Stimulated activated CD8-positive, alpha-beta memory T cell treated with anti-CD3 and anti-CD28 coated beads, Interleukin-4, amount 100 ng/mL, for 48 hours (primary cell): ENCODE data around the gene GGACT.

ENCODE experiments used
- DNase-seq: peaks from one replicate; pipeline ENCODE4 v3.0.0-alpha.2; 2020

The GGACT gene

GRCh38 chr13:100510208-100510957 is 78.2 kb downstream of the GGACT start:
- DNase-seq = no peak

GRCh38 chr13:100508996-100509395 is 79.6 kb downstream of the GGACT start:
- no peak for DNase-seq

- DNase-seq = no peak
Measured at GRCh38 chr13:100508455-100508854, 80.1 kb downstream of the GGACT start.

- DNase-seq = no peak
Measured at GRCh38 chr13:100506600-100507422, 81.8 kb downstream of the GGACT start.

- DNase-seq = peak; percentile 59
Measured at GRCh38 chr13:100506154-100506553, 82.4 kb downstream of the GGACT start.

- DNase-seq = no peak
Measured at GRCh38 chr13:100503622-100504021, 85.0 kb downstream of the GGACT start.

GRCh38 chr13:100502446-100502845 is 86.1 kb downstream of the GGACT start:
- DNase-seq = no peak

GRCh38 chr13:100497389-100497788 is 91.2 kb downstream of the GGACT start:
- DNase-seq = no peak

- no peak for DNase-seq
Measured at GRCh38 chr13:100495455-100495854, 93.1 kb downstream of the GGACT start.

GRCh38 chr13:100493418-100493817 is 95.2 kb downstream of the GGACT start:
- DNase-seq = no peak

- DNase-seq = no peak
Measured at GRCh38 chr13:100491164-100491842, 97.3 kb downstream of the GGACT start.

- DNase-seq = no peak
Measured at GRCh38 chr13:100490692-100491091, 97.9 kb downstream of the GGACT start.

- DNase-seq = no peak
Measured at GRCh38 chr13:100485265-100485664, 103.3 kb downstream of the GGACT start.

GRCh38 chr13:100484702-100485101 is 103.9 kb downstream of the GGACT start:
- DNase-seq = no peak

GRCh38 chr13:100483841-100484381 is 104.7 kb downstream of the GGACT start:
- DNase-seq = no peak

GRCh38 chr13:100483139-100483538 is 105.5 kb downstream of the GGACT start:
- DNase-seq = no peak

- DNase-seq = no peak
Measured at GRCh38 chr13:100480676-100481075, 107.9 kb downstream of the GGACT start.
